Measurements from ENCODE around the gene SNX15.
"Not testable (repeated sequence)": the region's sequence is repeated elsewhere in the genome, so short reads cannot be mapped to it uniquely, and the experiment has no call there.

SNX15 gene

GRCh38 chr11:65027213-65028067 is at the start of gene SNX15:
TSS of gene SNX15 (plus strand) at chr11:65027439. CDS start at chr11:65027538, 99 bp downstream.
- peak; percentile 95 to 97 for DNase-seq

GRCh38 chr11:64983339-64983738 is 43.9 kb upstream of the SNX15 start:
- DNase-seq = not testable (repeated sequence)

GRCh38 chr11:64987998-64988854 is 39.0 kb upstream of the SNX15 start:
- DNase-seq = no peak

- DNase-seq = no peak
These were observed 37.8 kb upstream of the SNX15 start for GRCh38 chr11:64989416-64989815.

GRCh38 chr11:64990222-64990923 is 36.9 kb upstream of the SNX15 start:
- no peak for DNase-seq

- no peak for DNase-seq
These were observed 32.9 kb upstream of the SNX15 start for GRCh38 chr11:64994318-64994717.

GRCh38 chr11:64996327-64996709 is 30.9 kb upstream of the SNX15 start:
- DNase-seq = no peak

- peak; percentile 21 to 56 for DNase-seq
These were observed 30.4 kb upstream of the SNX15 start, which contains the start of gene BATF2 for GRCh38 chr11:64996710-64997380. TSS of gene BATF2 (minus strand) at chr11:64996971. CDS start at chr11:64996914, 57 bp downstream.

- DNase-seq = peak in 1 of 2 experiments; percentile 18
These were observed 29.1 kb upstream of the SNX15 start for GRCh38 chr11:64998141-64998540.

- peak in 1 of 2 experiments; percentile 26 for DNase-seq
These were observed 28.4 kb upstream of the SNX15 start for GRCh38 chr11:64998690-64999431.

GRCh38 chr11:64999478-64999877 is 27.8 kb upstream of the SNX15 start:
- DNase-seq = no peak

- no peak for DNase-seq
These were observed 24.5 kb upstream of the SNX15 start for GRCh38 chr11:65002706-65003105.

GRCh38 chr11:65003282-65003681 is 24.0 kb upstream of the SNX15 start:
- DNase-seq = no peak

GRCh38 chr11:65003968-65004367 is 23.3 kb upstream of the SNX15 start:
- not testable (repeated sequence) for DNase-seq

- DNase-seq = no peak
These were observed 19.2 kb upstream of the SNX15 start for GRCh38 chr11:65008016-65008415.

GRCh38 chr11:65008873-65009272 is 18.4 kb upstream of the SNX15 start:
- no peak for DNase-seq

- DNase-seq = peak; percentile 62 to 78
These were observed 13.9 kb upstream of the SNX15 start for GRCh38 chr11:65013130-65013887.

GRCh38 chr11:65013888-65014725 is 13.1 kb upstream of the SNX15 start, which contains the start of gene ARL2:
TSS of gene ARL2 (plus strand) at chr11:65014160. CDS start at chr11:65014208, 48 bp downstream.
- peak; percentile 84 to 94 for DNase-seq

GRCh38 chr11:65014726-65015227 is 12.5 kb upstream of the SNX15 start:
- no peak for DNase-seq

- no peak for DNase-seq
These were observed 10.5 kb upstream of the SNX15 start for GRCh38 chr11:65016705-65017104.
